ENCODE data around the gene ROBO4.

The ROBO4 gene

GRCh38 chr11:124840666-124841065, 57.0 kb downstream of the ROBO4 start:
- no peak for DNase-seq (ENCODE audit: low read depth in 2 of 2)

GRCh38 chr11:124839972-124840621, 57.6 kb downstream of the ROBO4 start:
- DNase-seq (ENCODE audit: low read depth in 2 of 2), result no peak

GRCh38 chr11:124839128-124839971, 58.3 kb downstream of the ROBO4 start:
- DNase-seq (ENCODE audit: low read depth in 2 of 2), result no peak

GRCh38 chr11:124838805-124839127, 58.9 kb downstream of the ROBO4 start:
- no peak for DNase-seq (ENCODE audit: low read depth in 2 of 2)

- no peak for DNase-seq (ENCODE audit: low read depth in 2 of 2)
Observed at GRCh38 chr11:124837491-124837856, 60.2 kb downstream of the ROBO4 start.

GRCh38 chr11:124835918-124836317, 61.7 kb downstream of the ROBO4 start:
- no peak for DNase-seq (ENCODE audit: low read depth in 2 of 2)

- DNase-seq (ENCODE audit: low read depth in 2 of 2), result no peak
Observed at GRCh38 chr11:124834526-124835180, 63.0 kb downstream of the ROBO4 start.

Data from stimulated activated CD8-positive, alpha-beta memory T cell treated with anti-CD3 and anti-CD28 coated beads, Interleukin-7, amount 100 ng/mL, for 4 hours (primary cell).